Measurements from ENCODE around the gene NIPAL4. TPM values are rescaled to one million over a fixed set of nuclear protein-coding genes. Genes with fewer than 3 reads are reported as not detected.

NIPAL4 gene
- total RNA-seq, 1 donor from 2014 or later, result not detected

GRCh38 chr5:157514974-157515373 lies 55.0 kb downstream of the NIPAL4 start:
- DNase-seq (ENCODE audit: low spot score), result no peak

- no peak for DNase-seq (ENCODE audit: low spot score)
Measured at GRCh38 chr5:157516006-157516405, 56.0 kb downstream of the NIPAL4 start.

GRCh38 chr5:157516626-157517325 lies 56.8 kb downstream of the NIPAL4 start:
- DNase-seq (ENCODE audit: low spot score), result no peak

DNA sequence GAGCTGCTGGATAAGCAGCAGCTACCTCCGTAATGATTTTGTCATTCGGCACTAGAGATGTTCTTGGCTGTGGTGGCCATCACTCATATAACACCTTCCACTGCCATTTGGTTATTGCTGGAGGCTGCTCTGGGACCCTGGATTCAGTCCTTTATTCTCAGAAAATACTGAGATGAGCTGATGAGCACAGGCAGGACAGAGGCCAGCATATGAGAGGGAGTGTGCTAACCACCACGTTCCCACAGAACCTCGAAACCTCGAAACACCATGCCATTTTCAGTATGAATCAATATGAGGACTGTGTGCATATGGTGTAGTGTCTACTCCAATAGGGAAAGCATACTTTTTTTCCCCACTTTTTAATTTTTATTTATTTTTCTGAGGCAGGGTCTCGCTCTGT lies 59.0 kb downstream of the NIPAL4 start:
- no peak for DNase-seq (ENCODE audit: low spot score)

- no peak for DNase-seq (ENCODE audit: low spot score)
Measured at GRCh38 chr5:157519579-157520253, 59.7 kb downstream of the NIPAL4 start.

DNA sequence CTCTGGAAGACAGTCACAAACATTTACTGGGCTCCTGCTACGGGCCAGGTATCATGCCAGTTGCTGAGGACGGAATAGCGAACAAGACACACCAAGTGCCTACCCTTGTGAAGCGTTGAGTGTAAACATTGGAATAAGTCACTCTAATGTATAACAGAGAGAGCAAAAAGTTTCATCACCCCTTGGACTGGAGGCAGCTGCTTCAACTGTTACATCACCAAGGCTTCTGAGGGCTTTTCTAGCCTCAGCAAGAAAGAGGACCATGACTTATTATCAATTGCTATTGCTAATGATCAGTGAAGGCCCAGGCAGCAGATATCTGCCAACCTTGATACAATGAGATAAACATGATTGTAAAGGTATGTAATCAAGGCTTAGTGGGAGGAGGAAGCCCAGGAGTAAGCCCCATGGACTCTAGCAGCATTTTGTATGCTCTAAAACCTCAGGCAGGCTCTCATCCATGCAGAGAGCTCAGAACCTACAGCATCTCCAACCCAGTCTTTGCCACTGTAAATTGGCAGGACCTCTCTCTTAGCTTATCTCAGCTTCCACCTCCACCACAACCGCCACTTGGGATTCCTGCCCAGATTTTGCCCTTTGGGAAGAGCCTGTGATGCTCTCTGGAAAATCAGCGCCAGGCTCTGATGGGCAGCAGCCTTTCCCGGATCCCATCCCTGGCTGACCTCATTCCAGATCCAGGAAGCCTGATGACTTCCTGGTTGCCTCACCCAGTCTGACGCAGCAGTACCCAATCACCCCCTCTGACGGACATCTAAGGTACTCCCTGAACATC lies 61.1 kb downstream of the NIPAL4 start:
- DNase-seq (ENCODE audit: low spot score), result no peak

- no peak for DNase-seq (ENCODE audit: low spot score)
Measured at GRCh38 chr5:157521704-157522029, 61.7 kb downstream of the NIPAL4 start.

DNA sequence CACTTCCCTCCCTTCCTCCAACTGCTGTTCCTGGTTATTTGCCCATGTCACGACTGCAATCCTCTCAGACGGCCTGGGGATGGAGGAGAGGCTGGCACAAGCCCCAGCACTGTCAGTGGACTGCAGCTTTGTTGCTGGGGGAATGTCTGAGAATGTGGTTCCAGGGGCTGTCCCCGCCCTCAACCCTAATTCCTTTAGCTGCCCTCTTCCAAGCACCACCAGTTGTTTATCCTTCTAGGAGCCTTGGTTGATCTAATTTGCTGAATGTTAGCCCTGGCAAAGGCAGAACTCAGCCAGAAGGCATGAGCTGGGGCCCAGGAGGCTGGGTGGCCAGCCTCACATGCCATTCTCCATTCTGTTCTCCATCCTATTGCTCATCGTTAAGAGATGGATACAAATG lies 64.0 kb downstream of the NIPAL4 start:
- DNase-seq (ENCODE audit: low spot score), result no peak

Other genes starting within 250 kb of the NIPAL4 start
- gene CYFIP2, start 194.1 kb upstream of the NIPAL4 start, total RNA-seq, result 7.3 TPM
- gene ADAM19, start 115.6 kb downstream of the NIPAL4 start, total RNA-seq, result 9.4 TPM
- gene SOX30, start 192.2 kb downstream of the NIPAL4 start, total RNA-seq, result not detected
- gene C5orf52, start 211.3 kb downstream of the NIPAL4 start, total RNA-seq, result not detected

Data from mesenteric fat pad (tissue), 1 donor.